ENCODE measurements around the gene HES5.

- TF ChIP-seq CTCF (IDR thresholded peaks at IDR 0.05) (no peak), MAX (IDR thresholded peaks at IDR 0.05; ENCODE audit: low read depth) (no peak), TAF1 (IDR thresholded peaks at IDR 0.05; ENCODE audit: borderline replicate concordance, low read depth, low read length) (no peak), SMC3 (IDR thresholded peaks at IDR 0.05; ENCODE audit: low read depth, low read length) (no peak), REST (IDR thresholded peaks at IDR 0.05; ENCODE audit: low read depth, low read length) (no peak)
Measured at GRCh38 chr1:2480236-2480985, 49.7 kb downstream of the HES5 start.

Data from SK-N-SH (cell line).